ENCODE data around the gene UBE4A. TPM values are rescaled to one million over a fixed set of nuclear protein-coding genes. Genes with fewer than 3 reads are reported as not detected.

The UBE4A gene
- total and polyA plus RNA-seq, 10 of the 15 experiments (the other 5 are each of a cell fraction or from before 2014, with no cell fraction given), result 6.2 to 39.6 (median 30.3) TPM

- Histone ChIP-seq H3K27ac (ENCODE audit: control insufficient read depth, insufficient read depth) (no peak overlapping the region), H3K4me3 (no peak overlapping the region), H2AFZ (ENCODE audit: control insufficient read depth, low read depth, low read length) (no peak overlapping the region), H3K9ac (ENCODE audit: control insufficient read depth, insufficient read depth, low read length) (no peak overlapping the region), H3K27me3 (replicated peaks in 1 of 2; ENCODE audit: control insufficient read depth in 2 of 2, insufficient read depth in 2 of 2, low read length in 1 of 2) (no peaks in the 10 kb centered on the region), H3K4me2 (ENCODE audit: control insufficient read depth, insufficient read depth) (no peak overlapping the region), H3K36me3 (ENCODE audit: control insufficient read depth in 2 of 2, insufficient read depth in 2 of 2, low read length in 1 of 2) (no peaks in the 10 kb centered on the region), H3K9me3 (replicated peaks; ENCODE audit: control insufficient read depth, insufficient read depth, low read length) (no peaks in the 10 kb centered on the region), H3K79me2 (ENCODE audit: control insufficient read depth, insufficient read depth, low read length) (no peaks in the 10 kb centered on the region), H4K20me1 (ENCODE audit: control insufficient read depth, insufficient read depth) (no peaks in the 10 kb centered on the region), H3K4me1 (ENCODE audit: control insufficient read depth, insufficient read depth, low read length) (peaks cover 17% of the 10 kb centered on the region)
- FAIRE-seq, result no peak
- no peak for DNase-seq (ENCODE audit: low read depth, low spot score)
- intact Hi-C loops (cut with micrococcal nuclease; ENCODE audit: unreplicated experiment) (no loop called here), in situ Hi-C loops (cut with MboI) (no loop called here)
- BruUV-seq (replicated peaks), result no TSS peak
- no peak for ATAC-seq
- WGBS (ENCODE audit: insufficient coverage, insufficient replicate concordance, low lambda C conversion rate, missing lambda C conversion rate), result 75% methylated on average over 19 of the region's 19 CpGs
- CTCF ChIA-PET, result interaction anchor here (1.5 kb wide), 1 partner anchor 124 kb away, joined by 9 read pairs; no protein-coding TSS in a partner anchor
- RAD21 ChIA-PET (ENCODE audit: unreplicated experiment), result no interaction called here
- POLR2A ChIA-PET, result no interaction called here
- SMC1A ChIA-PET (ENCODE audit: uncharacterized antibody, unreplicated experiment), result interaction anchor here (1.6 kb wide), 1 partner anchor 67 kb away, joined by 4 read pairs; no protein-coding TSS in a partner anchor
- TF ChIP-seq, protein P1, sequence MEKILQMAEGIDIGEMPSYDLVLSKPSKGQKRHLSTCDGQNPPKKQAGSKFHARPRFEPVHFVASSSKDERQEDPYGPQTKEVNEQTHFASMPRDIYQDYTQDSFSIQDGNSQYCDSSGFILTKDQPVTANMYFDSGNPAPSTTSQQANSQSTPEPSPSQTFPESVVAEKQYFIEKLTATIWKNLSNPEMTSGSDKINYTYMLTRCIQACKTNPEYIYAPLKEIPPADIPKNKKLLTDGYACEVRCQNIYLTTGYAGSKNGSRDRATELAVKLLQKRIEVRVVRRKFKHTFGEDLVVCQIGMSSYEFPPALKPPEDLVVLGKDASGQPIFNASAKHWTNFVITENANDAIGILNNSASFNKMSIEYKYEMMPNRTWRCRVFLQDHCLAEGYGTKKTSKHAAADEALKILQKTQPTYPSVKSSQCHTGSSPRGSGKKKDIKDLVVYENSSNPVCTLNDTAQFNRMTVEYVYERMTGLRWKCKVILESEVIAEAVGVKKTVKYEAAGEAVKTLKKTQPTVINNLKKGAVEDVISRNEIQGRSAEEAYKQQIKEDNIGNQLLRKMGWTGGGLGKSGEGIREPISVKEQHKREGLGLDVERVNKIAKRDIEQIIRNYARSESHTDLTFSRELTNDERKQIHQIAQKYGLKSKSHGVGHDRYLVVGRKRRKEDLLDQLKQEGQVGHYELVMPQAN (conservative IDR thresholded peaks at IDR 0.05), result no peak
- TF ChIP-seq CUX1 (IDR thresholded peaks at IDR 0.05; ENCODE audit: insufficient replicate concordance, low read depth, low read length) (no peak), RBBP5 (conservative IDR thresholded peaks at IDR 0.05) (no peak), RCOR1 (conservative IDR thresholded peaks at IDR 0.05; ENCODE audit: low read depth, low read length) (no peak), GABPA (IDR thresholded peaks at IDR 0.05; ENCODE audit: low read depth) (no peak), NFXL1 (IDR thresholded peaks at IDR 0.05; ENCODE audit: borderline replicate concordance) (no peak), POLR2AphosphoS5 (IDR thresholded peaks at IDR 0.05; ENCODE audit: low read length) (no peak), NBN (IDR thresholded peaks at IDR 0.05) (no peak), EP300 (IDR thresholded peaks at IDR 0.05; ENCODE audit: borderline replicate concordance in 1 of 2, control insufficient read depth in 1 of 2, low read depth in 2 of 2, low read length in 2 of 2) (no peak), HDAC6 (IDR thresholded peaks at IDR 0.05; ENCODE audit: unreplicated experiment) (no peak), PML (IDR thresholded peaks at IDR 0.05; ENCODE audit: low read length) (no peak)
Observed at GRCh38 chr11:118322721-118323120, 36.7 kb upstream of the UBE4A start.
